Gastrocnemius medialis (tissue), 4 donors: ENCODE results near the gene CDRT4. TPM values are rescaled to one million over a fixed set of nuclear protein-coding genes. Genes with fewer than 3 reads are reported as not detected.

Experiments
- ATAC-seq, 2 donors: fragments of 150-250 bp; one replicate each; pipeline ENCODE4 v1.9.1; 2016
- DNase-seq, 2 donors: peaks; one replicate each; pipeline ENCODE4 v3.0.0-alpha.2; 2019
- H3K27ac ChIP-seq, 4 donors: fragments of 200-600 bp; sonication (generic); 1 replicate in 1 of 4; 2 replicates in 3 of 4; pipeline ENCODE4 v1.5.1; 2016 to 2018; ENCODE audit warnings: mild to moderate bottlenecking in 2 of 4, moderate library complexity in 1 of 4
- H3K27me3 ChIP-seq, 3 donors: fragments of 200-600 bp; sonication (generic) in 2 of 3; 1 replicate in 1 of 3; 2 replicates in 2 of 3; pipeline versions ENCODE4 v1.5.1 to v1.6.0; 2016 to 2019; ENCODE audit warnings: mild to moderate bottlenecking in 1 of 3, moderate library complexity in 1 of 3
- H3K36me3 ChIP-seq, 2 donors: fragments of 200-600 bp; sonication (generic) in 1 of 2; one replicate each; pipeline ENCODE4 v1.5.1; 2017 to 2018
- H3K4me1 ChIP-seq, 2 donors: fragments of 200-600 bp; sonication (generic) in 1 of 2; one replicate each; pipeline ENCODE4 v1.5.1; 2016 to 2017; ENCODE audit warnings: mild to moderate bottlenecking in 2 of 2
- H3K4me3 ChIP-seq, 4 donors: fragments of 200-600 bp; sonication (generic) in 3 of 4; 1 replicate in 1 of 4; 2 replicates in 3 of 4; pipeline ENCODE4 v1.5.1; 2016 to 2019; ENCODE audit warnings: mild to moderate bottlenecking in 2 of 4
- H3K9me3 ChIP-seq, 3 donors: fragments of 200-600 bp; sonication (generic) in 2 of 3; 1 replicate in 1 of 3; 2 replicates in 2 of 3; pipeline ENCODE4 v1.5.1; 2016 to 2019
- CTCF ChIP-seq, 5 experiments: fragments of 450-650 bp in 3 of 5; fragments of 200-600 bp in 2 of 5; sonication (generic) in 2 of 5; IDR thresholded peaks in 4 of 5; conservative IDR thresholded peaks in 1 of 5; 1 replicate in 4 of 5; 2 replicates in 1 of 5; pipeline ENCODE4 v1.5.1; 2016 to 2019; ENCODE audit warnings: antibody characterized with exemption in 5 of 5, mild to moderate bottlenecking in 3 of 5, moderate library complexity in 3 of 5
- POLR2A ChIP-seq, 2 donors: fragments of 450-650 bp; IDR thresholded peaks; one replicate each; pipeline ENCODE4 v1.6.1; 2017; ENCODE audit warnings: antibody characterized with exemption in 2 of 2, mild to moderate bottlenecking in 2 of 2, moderate library complexity in 2 of 2
- in situ Hi-C, 4 donors: fragments of 200-750 bp; cut with MboI; loops; one replicate each; pipeline versions ENCODE4 v1.15.0 to v1.8.0; 2017; ENCODE audit warnings: low sequenced_read_pairs in 4 of 4
- intact Hi-C: fragments of 100-400 bp; cut with DNase I; formaldehyde crosslinking; loops from one replicate; pipeline ENCODE4 v1.15.1; 2023; ENCODE audit warnings: low total_unique reads
- total RNA-seq, 4 donors: library from RNA; depleted of rRNA; stranded (reverse); fragments of >200 nt; gene quantifications; one replicate each; pipeline versions ENCODE4 v1.1.0 to v1.2.3, GENCODE V29; 2016

The CDRT4 gene
- total RNA-seq, 4 donors from 2014 or later = 0.66 to 2.0 (median 1.00) TPM

DNA sequence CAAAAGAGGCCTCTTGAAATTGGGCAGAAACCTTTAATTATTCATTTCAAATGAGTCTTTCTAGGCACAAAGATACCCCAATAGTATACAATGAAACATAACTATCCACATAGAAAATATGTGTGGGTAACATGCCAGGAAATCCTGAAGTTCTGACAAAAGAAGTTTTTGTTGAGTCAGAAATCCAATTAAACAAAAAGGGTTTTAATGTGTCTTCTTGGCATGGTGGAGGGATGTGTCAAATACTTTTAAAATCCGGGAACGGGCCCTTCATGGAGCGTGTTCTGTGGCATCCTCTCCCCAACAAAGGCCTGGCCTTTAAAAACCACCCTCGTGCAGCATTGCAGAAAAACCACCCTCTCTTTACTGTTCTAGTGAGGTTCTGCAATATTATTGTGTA, 14.2 kb downstream of the CDRT4 start:
- Histone ChIP-seq H3K27ac (peak overlapping the region in 2 of 4 donors; percentile 90 to 91), H3K4me1 (peaks cover 30 to 34% of the 10 kb centered on the region in 2 donors), H3K4me3 (no peak overlapping the region), H3K9me3 (no peaks in the 10 kb centered on the region), H3K36me3 (no peaks in the 10 kb centered on the region), H3K27me3 (no peaks in the 10 kb centered on the region)
- ATAC-seq (no peak), DNase-seq (no peak)
- in situ Hi-C loops = no loop called here
- intact Hi-C loops = no loop called here
- TF ChIP-seq CTCF (IDR thresholded peaks at IDR 0.05 in 4 of 5, conservative IDR thresholded peaks at IDR 0.05 in 1 of 5) = no peak
- TF ChIP-seq POLR2A (IDR thresholded peaks at IDR 0.05) = no peak

DNA sequence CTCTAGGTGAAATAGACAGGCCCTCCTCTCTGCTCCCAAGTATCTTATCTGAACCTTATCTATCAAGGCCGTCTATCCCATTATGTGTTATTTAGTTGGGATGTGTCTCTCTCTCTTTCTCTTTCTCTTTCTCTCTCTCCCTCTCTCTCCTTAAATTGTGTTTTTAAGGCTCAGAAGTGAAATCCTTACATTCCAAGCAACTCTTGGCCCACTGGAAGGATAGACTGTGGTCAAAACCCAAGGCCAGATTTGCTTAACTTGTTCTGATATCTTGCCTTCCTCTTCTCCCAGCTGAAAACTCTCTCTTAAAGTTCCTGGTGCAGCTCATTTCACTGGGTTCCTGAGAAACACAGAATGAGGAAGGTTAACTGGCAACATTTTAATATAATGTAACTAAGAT, 14.7 kb downstream of the CDRT4 start:
- intact Hi-C loops = no loop called here
- Histone ChIP-seq H3K36me3 (no peaks in the 10 kb centered on the region), H3K4me1 (peaks cover 29 to 34% of the 10 kb centered on the region in 2 donors), H3K27ac (peak overlapping the region in 2 of 4 donors; percentile 5 to 10), H3K9me3 (no peaks in the 10 kb centered on the region), H3K4me3 (no peak overlapping the region), H3K27me3 (no peaks in the 10 kb centered on the region)
- TF ChIP-seq CTCF (IDR thresholded peaks at IDR 0.05 in 4 of 5, conservative IDR thresholded peaks at IDR 0.05 in 1 of 5) = no peak
- no peak for TF ChIP-seq POLR2A (IDR thresholded peaks at IDR 0.05)
- ATAC-seq (no peak), DNase-seq (no peak)
- in situ Hi-C loops = no loop called here

DNA sequence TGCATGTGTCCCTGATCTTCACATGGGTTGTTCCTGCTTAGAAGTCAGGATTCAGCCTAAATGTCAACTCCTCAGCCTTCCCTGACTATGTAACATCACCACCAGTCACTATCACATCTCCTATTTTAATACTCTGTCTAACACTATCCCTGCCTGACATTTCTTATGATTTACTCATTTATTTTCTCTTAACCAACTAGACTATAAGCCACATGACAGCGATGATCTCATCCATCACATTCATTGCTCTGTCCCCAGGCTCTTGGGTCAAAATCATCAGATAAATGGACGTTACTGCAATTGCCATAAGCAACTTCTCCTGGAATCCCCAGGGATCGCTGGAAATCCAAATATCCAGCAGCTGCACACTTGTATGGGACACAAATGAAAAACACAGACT, 15.7 kb downstream of the CDRT4 start:
- Histone ChIP-seq H3K4me1 (peaks cover 29 to 34% of the 10 kb centered on the region in 2 donors), H3K36me3 (no peaks in the 10 kb centered on the region), H3K4me3 (no peak overlapping the region), H3K27ac (peak overlapping the region in 2 of 4 donors; percentile 20 to 39), H3K9me3 (no peaks in the 10 kb centered on the region), H3K27me3 (no peaks in the 10 kb centered on the region)
- in situ Hi-C loops (no loop called here), intact Hi-C loops (no loop called here)
- ATAC-seq = no peak
- TF ChIP-seq POLR2A (IDR thresholded peaks at IDR 0.05) (no peak), CTCF (IDR thresholded peaks at IDR 0.05 in 4 of 5, conservative IDR thresholded peaks at IDR 0.05 in 1 of 5) (no peak)
- DNase-seq = no peak

DNA sequence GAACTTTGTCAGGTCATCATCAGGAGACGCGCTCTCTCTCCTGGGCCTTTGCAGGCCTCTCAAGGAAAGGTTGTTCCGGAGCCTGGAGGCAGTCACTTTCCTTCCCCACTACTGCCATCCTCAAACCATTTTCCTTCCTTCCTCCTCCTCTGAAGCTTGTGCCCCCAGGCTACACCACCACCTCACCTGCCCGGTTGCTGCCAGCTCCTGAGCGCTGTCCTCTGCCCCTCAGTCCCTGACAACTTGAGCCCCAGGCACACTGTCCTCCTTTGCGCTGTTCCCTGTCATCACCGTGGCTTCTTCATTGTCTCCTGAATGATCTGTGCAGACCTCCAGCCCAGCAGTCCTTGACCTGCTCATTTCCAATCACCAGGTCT, 18.9 kb downstream of the CDRT4 start:
- Histone ChIP-seq H3K4me3 (no peak overlapping the region), H3K9me3 (no peaks in the 10 kb centered on the region), H3K27me3 (no peaks in the 10 kb centered on the region), H3K4me1 (peaks cover 19 to 37% of the 10 kb centered on the region in 2 donors), H3K36me3 (no peaks in the 10 kb centered on the region), H3K27ac (peak overlapping the region; percentile 76 to 82 (median 81))
- in situ Hi-C loops = no loop called here
- no peak for DNase-seq
- intact Hi-C loops = no loop called here
- TF ChIP-seq POLR2A (IDR thresholded peaks at IDR 0.05) (no peak), CTCF (IDR thresholded peaks at IDR 0.05 in 4 of 5, conservative IDR thresholded peaks at IDR 0.05 in 1 of 5) (no peak)
- peak; percentile 27 to 39 for ATAC-seq

GRCh38 chr17:15447928-15448579, 19.4 kb downstream of the CDRT4 start:
- Histone ChIP-seq H3K4me3 (no peak overlapping the region), H3K27me3 (no peaks in the 10 kb centered on the region), H3K4me1 (peaks cover 19 to 37% of the 10 kb centered on the region in 2 donors), H3K27ac (peak overlapping the region; percentile 76 to 82 (median 81)), H3K9me3 (no peaks in the 10 kb centered on the region), H3K36me3 (no peaks in the 10 kb centered on the region)
- in situ Hi-C loops = no loop called here
- TF ChIP-seq CTCF (IDR thresholded peaks at IDR 0.05 in 4 of 5, conservative IDR thresholded peaks at IDR 0.05 in 1 of 5) = no peak
- peak in 1 of 2 donors; percentile 16 for TF ChIP-seq POLR2A (IDR thresholded peaks at IDR 0.05)
- intact Hi-C loops = no loop called here
- DNase-seq (no peak), ATAC-seq (peak; percentile 95 to 98)
